ENCODE data around the gene SMYD2.

- TF ChIP-seq GATA2 (IDR thresholded peaks at IDR 0.05; ENCODE audit: low read depth, low read length) (no peak), GATA3 (IDR thresholded peaks at IDR 0.05; ENCODE audit: low read depth, low read length) (no peak)
These were observed 56.6 kb downstream of the SMYD2 start for GRCh38 chr1:214337511-214337910.
